ENCODE results near the gene CGB8.
"Not testable (repeated sequence)": the region's sequence is repeated elsewhere in the genome, so short reads cannot be mapped to it uniquely, and the experiment has no call there.

Gene CGB8

DNA sequence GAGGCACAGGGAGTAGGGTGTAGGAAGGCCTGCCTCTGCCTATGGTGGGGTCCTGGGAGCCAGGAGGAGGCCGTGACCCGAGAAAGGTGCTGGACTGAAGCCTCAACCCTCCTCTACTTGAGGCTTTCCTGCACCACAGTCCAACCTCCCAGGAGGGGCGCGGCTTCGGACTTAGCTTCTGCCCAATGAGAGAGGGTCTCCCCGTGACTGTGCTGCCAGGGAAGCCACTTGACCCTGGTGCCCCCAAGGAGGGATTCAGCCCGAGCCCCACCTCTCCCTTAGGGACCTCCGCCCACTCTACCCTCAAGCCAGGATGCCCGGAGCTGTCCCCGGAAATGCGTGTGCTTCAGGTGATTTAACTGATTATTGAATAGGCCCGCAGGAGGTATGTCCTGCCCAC lies at the start of gene CGB8:
Gene CGB8 (minus strand): TSS at position 101 of the 400 bp plus-strand sequence. CDS start 372 bp downstream, outside the sequence.
- not testable (repeated sequence) for DNase-seq

DNA sequence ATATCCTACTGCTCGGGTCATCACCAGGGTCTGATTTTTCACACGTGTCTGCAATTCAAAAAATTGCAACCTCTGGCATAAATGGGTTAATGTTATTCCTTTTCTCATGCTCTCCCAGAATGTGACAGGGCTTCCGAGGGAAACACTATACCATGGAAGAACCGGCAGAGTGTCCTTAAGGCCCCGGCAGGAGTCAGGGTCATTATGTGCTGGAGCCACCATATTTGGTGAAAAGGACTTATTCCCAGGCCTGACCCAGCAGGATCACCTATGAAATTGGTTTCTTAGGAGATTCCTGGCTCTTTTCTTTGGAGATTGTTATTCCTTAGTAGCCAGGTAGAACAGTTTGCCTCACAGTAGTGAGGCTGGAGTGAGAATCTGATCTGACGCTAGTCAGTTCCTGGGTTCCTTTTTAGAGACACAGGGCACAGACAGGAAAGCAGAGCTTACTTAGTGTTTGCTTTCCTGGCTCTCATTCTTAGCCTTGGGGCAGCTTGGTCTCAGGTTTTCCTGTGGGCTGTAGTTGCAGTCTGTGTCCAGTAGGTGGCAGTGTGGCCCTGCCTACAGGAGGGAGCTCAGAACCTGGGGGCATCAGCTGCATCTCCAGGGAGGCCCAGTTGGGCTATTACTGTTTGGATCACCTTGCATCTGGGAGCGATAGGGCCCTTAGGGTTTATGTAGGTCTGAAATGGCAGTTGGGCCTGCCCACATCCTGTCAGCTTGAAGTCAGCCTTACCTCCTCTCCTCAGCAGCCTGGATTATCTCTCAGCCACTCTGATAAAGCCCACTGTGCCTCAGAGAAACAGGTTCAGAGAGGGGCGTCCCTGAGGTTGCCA lies 48.8 kb upstream of the CGB8 start:
- peak; percentile 61 for DNase-seq

DNA sequence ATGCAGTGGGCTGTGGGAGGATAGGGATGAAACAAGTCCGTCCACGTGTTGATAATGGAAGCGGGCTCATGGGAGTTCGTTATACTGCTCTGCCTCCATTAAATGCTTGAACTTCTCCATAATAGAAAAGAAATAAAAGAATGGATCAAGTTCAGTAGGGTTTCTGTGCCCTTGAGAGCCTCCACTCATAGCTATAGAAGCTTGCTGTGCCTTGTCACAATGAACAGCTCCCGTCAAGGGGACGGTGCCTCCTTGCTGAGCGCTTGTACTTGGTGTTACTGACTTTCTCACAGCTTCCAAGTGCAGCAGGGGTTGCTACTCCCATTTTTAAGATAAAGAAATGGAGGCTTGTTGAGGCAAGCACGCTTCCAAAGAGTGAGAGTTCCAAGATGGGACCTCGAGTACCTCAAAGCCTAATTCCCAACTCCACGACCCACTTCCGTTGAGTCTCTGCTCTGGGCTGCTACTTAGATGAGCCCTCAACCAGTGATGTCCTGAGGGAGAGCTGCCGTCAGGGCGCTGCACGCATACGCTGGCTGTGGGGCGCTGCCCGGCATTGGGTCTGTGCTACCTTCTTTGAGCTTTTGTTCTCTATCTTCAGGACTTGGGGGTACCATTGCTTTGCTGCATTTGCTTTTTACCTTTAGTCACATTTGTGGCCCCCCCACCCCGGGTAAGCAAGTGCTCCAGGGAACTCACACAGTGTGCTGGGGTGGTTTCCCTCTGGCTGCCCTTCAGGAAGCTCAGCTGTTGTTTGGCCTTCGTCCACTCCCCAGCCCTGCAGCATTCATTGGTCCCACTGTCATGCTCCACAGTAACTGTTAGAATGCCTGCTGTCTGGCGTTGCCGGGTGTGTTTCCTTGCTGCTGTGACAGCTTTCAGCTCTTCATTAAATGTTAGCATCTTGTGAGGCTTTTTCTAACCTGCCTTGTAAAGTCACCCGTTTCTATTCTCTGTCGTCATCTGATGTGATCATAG lies 45.9 kb upstream of the CGB8 start:
- DNase-seq: no peak

DNA sequence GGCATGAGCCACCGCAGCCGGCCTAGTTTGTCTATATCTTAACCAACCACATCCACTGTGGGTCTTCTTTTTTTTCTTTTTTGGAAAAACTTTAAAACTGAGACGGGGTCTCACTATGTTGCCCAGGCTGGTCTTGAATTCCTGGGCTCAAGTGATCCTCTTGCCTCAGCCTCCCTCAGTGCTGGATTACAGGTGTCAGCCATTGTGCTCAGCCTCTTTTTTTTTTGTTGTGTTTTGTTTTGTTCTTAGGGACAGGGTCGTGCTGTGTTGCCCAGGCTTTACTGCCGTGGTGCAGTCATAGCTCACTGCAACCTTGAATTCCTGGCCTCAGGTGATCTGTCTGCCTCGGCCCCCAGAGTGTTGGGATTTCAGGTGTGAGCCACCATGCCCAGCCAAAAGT lies 43.8 kb upstream of the CGB8 start:
- no peak for DNase-seq

DNA sequence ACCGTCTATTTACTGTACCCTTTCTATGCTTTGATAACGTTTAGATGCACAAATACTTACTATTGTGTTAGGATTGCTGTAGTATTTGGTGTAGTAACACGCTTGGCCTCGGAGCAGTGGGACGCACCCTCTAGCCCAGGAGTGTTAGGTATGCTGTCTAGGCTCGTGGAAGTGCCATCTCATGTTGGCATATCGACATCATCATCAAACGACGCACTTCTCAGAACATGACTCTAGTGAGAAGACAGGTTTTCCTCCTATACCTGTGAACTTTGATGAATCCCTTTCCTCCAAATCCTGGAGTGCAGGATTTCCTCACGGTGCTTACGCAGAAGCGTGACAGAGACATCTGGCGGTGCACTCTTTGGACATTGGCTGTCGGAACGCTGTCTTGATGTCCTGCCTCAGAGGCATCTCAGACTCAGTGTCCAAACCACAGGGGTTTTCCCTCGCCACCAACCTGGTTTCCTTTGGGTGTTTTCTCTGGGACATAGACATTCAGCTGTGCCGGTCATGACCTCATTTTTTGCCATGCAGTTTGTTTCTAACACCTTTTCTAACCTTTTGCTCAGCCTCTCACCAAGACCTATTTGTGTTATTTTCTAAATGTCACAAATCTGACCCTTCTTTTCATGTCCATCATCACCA lies 42.6 kb upstream of the CGB8 start:
- DNase-seq: no peak

DNA sequence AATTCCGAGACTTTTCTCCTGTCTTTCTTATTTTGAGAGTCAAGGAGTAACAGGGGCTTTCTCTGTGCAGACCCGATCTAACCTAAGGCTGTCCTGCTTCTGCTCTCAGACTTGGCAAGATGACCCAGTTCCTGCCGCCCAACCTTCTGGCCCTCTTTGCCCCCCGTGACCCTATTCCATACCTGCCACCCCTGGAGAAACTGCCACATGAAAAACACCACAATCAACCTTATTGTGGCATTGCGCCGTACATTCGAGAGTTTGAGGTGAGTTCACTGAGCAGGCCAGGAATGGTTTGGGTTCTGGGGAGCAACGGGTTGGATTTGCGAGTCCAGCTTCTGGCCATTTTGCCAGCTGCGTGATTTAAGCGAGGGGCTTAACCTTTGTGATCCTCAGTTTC lies 37.4 kb upstream of the CGB8 start:
- no peak for DNase-seq

DNA sequence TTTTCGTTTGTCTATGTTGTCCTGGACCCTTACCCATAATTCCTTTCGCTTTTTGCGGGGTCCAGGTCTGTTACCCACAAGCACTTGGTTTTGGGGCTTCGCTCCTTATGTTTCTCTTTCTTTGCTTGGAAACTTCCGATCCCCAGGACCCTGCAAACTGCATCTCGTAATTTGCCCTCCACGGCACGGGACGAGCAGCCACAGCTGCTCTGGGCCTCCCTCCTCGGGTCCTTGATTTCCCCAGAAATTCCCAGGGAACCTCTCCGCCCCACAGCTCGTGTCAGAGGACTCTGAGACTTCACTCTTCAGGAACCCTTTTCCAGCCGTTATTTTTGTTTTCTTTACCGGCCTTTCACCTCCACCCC lies 36.9 kb upstream of the CGB8 start:
- DNase-seq: no peak

DNA sequence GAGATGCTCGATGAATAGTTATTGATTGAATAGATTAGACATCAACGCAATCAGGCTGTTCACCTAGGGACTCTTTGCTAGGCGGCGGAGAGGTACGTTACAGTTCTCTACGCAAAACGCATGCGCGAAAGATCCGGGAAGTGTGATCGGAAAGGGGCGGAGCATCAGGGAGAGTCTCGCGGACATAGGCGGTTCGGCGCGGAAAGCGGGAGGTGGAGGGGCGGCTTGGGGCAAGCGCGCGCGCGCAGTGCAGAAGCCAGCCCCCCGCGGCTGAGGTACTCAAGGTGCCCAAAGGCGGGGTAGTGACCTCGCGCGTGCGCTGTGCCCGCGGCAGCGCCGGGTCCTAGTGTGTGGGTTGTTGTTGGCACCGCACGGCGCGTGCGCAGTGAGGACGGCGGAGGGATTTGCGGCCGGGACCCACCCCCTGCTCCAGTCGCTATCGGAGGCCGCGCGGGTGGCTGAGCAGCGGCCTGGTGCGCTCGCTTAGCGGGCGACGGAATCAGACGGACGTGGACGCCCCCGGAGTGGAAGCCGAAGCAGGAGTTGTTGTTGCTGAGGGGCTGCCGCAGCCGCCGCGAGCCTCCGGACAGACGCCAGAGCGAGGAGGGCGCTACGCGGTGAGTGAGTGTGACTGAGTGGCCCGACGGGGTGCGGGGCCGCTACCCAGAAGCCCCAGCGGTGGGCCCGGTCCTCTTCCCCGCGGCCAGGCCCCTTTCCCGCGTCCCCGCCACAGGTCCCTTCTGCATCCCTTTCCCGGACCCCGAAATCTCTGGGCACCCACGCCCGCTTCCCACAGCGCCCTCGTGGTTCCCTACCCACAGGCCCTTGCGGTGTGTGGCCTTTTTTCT lies 36.3 kb upstream of the CGB8 start, which contains the start of gene SNRNP70:
Gene SNRNP70 (plus strand): TSS at position 432 of the 848 bp plus-strand sequence. CDS start 964 bp downstream, outside the sequence.
- DNase-seq: peak; percentile 99

DNA sequence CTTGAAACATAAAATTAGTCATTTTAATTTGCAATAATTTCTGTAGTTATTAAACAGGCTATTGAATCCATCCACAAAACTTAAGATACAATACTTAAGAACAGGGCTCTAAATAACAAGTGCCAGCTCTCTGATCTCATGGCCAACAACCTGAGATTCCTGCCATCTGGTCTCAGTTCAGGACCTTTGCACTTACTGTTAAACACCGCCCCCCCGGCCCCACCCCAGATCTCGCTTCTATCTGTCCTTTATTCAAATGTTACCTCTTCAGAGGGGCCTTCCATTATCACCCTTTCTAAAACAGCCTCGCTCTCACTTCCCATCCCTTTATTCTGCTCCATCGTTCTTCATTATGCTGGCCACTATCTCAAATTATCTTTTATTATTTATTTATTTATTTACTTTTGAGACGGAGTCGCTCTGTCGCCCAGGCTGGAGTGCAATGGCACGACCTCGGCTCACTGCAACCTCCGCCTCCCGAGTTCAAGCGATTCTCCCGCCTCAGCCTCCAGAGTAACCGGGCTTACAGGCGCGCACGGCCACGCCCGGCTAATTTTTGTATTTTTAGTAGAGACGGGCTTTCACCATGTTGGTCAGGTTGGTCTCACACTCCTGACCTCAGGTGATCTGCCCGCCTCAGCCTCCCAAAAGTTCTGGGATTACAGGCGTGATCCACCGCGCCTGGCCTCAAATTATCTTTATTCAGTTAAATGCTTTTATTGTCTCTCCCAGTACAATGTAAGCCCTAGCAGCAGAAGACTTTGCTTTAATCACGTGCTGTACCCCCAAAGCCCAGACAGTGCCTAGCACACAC lies 35.5 kb upstream of the CGB8 start:
- DNase-seq: no peak

DNA sequence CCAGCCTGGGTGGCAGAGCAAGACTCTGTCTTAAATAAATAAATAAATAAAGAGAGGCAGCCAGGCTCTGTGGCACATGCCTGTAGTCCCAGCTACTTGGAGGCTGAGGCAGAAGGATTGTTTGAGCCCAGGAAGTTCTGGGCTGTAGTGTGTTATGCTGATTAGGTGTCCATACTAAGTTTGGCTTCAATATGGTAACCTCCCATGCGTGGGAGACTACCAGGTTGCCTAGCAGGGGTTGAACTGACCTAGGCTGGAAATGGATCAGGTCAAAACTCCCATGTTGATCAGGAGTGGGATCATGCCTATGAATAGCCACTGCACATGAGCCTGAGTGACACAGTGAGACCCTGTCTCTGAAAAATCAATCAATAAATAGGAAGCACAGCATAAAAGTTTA lies 32.4 kb upstream of the CGB8 start:
- DNase-seq: no peak

DNA sequence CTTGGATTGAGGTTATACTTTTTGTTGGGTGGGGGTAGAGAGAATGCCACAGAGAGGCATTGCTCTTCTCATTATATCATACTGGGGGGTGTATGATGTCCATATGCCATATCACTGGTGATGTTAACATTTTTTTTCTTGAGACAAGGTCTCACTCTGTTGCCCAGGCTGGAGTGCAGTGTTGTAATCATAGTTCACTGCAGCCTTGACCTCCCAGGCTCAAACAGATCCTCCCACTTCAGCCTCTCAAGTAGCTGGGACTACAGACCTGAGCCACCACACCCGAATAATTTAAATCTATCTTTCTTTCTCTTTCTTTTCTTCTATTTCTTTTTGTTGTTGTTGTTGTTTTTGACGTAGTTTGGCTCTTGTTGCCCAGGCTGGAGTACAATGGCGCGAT lies 31.5 kb upstream of the CGB8 start:
- no peak for DNase-seq

DNA sequence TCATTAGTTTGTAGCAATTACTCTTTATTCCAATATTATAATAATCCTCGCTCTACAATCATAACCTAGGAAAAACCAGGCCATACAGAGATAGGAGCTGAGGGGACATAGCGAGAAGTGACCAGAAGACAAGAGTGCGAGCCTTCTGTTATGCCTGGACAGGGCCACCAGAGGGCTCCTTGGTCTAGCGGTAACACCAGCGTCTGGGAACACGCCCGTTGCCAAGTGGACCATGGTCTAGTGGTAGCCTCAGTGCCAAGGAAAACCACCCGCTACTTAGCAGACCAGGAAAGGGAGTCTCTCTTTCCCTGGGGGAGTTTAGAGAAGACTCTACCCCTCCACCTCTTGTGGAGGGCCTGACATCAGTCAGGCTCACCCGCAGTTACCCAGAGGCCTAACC lies 26.0 kb upstream of the CGB8 start:
- DNase-seq: not testable (repeated sequence)

DNA sequence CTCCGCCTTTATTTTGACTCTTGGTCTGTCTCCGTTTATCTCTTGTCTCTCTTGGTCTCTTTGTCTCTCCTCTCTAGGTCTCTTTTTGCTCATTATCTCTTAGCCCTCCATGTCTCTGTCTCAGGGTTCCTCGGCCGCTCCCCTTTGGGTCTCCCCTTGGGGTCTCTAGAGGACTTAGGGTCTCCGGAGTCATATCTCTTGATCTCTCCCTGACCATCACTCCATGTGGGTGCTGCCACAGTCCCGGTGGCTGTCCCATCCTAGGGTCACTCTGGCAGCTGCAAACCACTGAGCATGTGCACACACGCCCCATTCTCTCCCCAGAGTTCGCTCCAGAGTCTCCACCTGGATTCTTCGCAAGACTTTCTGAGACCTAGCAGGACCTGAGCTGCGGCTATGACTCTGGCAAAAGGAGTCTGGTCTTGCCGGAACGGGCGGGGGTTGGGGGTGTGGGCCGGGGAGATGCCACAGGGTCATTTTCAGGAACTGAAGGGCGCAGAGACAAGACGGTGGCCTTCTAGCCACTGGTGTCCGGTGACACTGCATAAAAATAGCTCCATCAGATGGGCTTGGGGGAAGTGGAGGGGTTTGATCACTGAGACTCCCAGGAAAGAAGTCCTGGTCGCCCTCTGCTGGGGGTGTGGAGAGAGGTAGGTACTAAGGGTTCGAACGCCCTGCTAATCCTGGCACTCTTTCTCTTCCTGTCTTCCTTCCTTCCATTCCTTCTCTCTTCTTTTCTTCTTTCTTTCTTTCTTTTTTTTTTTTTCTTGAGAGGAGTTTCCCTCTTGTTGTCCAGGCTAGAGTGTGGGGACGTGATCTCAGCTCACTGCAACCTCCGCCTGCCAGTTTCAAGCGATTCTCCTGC lies 24.8 kb upstream of the CGB8 start:
- peak; percentile 59 for DNase-seq

DNA sequence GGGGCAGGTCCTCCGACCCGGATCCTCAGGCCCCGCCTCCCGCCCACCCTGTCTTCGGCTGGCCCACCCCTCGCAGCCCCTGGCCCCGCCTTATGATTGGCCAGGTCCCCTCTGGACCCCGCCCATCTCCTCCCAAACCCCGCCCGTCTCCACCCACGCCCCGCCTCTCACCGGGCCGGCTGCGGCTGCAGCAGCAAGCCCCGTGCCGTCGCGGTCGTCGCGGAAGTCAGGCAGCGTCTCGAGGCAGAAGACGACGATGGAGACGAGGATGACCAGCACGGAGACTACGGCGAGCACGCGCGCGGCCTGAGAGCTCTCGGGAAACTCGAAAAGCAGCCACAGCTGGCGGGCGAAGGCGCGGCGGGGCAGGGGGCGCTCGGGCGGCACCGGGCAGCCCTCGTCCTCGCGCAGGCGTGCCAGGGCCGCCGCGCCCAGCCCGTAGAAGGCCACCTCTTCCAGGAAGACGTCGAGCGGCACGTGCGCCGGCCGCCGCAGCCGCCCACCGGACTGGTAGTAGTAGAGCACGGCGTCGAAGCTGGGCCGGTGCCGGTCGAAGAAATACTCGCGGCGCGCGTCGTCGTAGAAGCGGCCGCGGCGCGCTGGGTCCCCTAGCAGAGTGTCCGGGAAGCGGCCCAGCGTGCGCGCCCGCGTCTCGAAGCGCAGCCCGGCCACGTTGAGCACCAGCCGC lies 23.1 kb upstream of the CGB8 start:
- no peak for DNase-seq

DNA sequence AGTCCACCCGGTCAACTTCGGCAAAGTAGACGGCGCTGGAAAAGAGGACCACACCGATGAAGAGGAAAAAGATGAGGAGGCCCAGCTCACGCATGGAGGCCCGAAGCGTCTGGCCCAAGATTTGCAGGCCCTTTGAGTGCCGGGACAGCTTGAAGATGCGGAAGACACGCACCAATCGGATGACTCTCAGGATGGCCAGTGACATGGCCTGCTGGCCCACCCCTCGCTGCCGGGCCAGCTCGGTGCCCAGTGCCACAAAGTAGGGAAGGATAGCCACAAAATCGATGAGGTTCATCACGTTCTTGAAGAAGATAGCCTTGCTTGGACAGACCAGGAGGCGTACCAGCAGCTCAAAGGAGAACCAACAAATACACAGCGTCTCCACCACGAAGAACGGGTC lies 21.5 kb upstream of the CGB8 start:
- DNase-seq: no peak

DNA sequence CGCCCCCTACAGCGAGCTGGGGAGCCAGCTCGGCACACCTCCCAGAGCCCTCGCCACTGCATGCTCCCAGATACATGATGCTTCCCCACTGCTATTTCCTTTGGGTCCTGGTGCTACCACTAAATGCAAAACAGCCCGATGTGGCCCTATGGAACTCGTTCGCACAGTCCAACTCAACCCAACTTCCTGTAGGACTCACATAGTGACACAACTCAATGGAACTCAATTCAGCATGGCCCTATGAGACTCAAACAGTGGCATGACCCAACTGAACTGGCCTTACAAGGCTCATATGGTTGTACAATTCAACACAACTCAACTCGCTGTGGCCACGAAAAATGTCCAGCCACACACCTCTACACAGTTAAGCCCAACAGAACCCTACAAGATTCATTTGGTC lies 20.1 kb upstream of the CGB8 start:
- no peak for DNase-seq

DNA sequence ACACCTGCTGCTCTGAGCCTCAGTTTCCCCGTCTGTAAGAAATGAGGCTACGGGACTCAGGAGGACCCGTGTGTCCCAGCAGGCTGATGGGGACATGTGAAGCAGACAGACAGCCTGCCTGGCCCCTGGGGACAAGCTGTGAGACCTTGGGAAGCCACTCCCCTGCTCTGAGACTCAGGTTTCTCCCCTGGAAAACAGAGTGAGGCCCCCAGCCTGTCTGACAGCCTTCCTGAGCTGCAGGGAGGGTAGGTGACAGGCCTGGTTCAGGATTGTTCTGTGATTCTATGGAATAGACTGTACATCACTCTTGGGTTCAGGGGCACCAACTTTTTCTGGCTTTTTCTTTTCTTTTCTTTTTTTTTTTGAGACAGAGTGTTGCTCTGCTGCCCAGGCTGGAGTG lies 18.6 kb upstream of the CGB8 start:
- DNase-seq: no peak

DNA sequence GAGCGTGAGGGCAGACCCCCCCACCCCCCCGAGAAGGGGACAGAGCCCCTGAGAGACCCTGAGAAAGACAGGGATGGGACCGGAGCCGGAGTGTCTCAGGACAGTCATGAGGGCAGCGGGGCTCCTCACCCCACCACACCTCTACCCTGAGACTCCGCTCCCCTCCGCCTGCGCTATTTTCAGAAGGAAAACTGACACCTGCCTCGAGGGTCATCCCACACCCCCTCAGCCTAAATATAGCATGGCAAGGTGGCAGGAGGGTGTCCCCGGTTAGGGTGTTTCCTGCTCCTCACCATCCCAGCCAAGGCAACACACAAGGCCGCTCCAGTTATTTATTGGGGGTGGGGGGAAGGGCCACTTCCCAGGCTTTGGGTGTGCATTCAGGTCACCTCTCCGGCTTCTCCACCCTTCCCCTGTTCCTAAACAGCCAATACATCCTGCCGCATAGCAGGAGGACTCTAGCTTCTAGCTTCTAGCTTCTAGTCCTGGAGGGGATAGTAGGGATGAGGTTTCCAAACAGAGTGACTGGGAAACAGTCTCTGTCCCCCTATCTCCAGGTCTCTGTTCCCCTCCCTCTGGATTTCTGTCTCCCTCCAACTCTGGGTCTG lies 17.1 kb upstream of the CGB8 start:
- no peak for DNase-seq

All from NCI-H1694 (cell line).